Liver (tissue), 3 donors: ENCODE results near the gene VPREB1.
"Not testable (repeated sequence)": the region's sequence is repeated elsewhere in the genome, so short reads cannot be mapped to it uniquely, and the experiment has no call there.

ENCODE experiments used
- ATF3 ChIP-seq: IDR thresholded peaks from 2 replicates; pipeline ENCODE4 v1.6.1; 2016; ENCODE audit warnings: antibody characterized with exemption
- CTCF ChIP-seq: fragments of 150-350 bp; IDR thresholded peaks from 2 replicates; pipeline ENCODE4 v1.5.1; 2017; ENCODE audit warnings: improper control_type of control experiment, low read depth, low read length; ENCODE audit not compliant: missing input control
- EGR1 ChIP-seq, 2 donors: IDR thresholded peaks; 2 replicates each; pipeline ENCODE4 v1.6.1; 2016 to 2018; ENCODE audit warnings: antibody characterized with exemption in 2 of 2, low read depth in 2 of 2
- FOXA1 ChIP-seq: IDR thresholded peaks from 2 replicates; pipeline ENCODE4 v1.6.1; 2016; ENCODE audit warnings: antibody characterized with exemption
- MAX ChIP-seq: IDR thresholded peaks from 2 replicates; pipeline ENCODE4 v1.6.1; 2016; ENCODE audit warnings: antibody characterized with exemption
- RAD21 ChIP-seq, 2 donors: IDR thresholded peaks; 2 replicates each; pipeline ENCODE4 v1.6.1; 2016; ENCODE audit warnings: antibody characterized with exemption in 2 of 2, mild to moderate bottlenecking in 2 of 2
- SP1 ChIP-seq: IDR thresholded peaks from 2 replicates; pipeline ENCODE4 v1.6.1; 2018; ENCODE audit warnings: antibody characterized with exemption, mild to moderate bottlenecking
- TAF1 ChIP-seq: conservative IDR thresholded peaks from 2 replicates; pipeline ENCODE4 v1.6.1; 2016; ENCODE audit warnings: antibody characterized with exemption, mild to moderate bottlenecking
- donor health status: healthy.
- donor health status: healthy.

- TF ChIP-seq ATF3; TAF1; CTCF; EGR1 (IDR thresholded peaks at IDR 0.05; ENCODE audit: low read depth in 2 of 2); RAD21 (IDR thresholded peaks at IDR 0.05); SP1; FOXA1; MAX: not testable (repeated sequence)
Observed at GRCh38 chr22:22260586-22260985, 16.0 kb downstream of the VPREB1 start.
